Middle frontal gyrus (tissue), 1 donor: ENCODE results near the gene MFSD12.

Experiments used
- DNase-seq: peaks from one replicate; pipeline ENCODE4 v3.0.0-alpha.2; 2015; ENCODE audit warnings: low spot score; ENCODE audit errors: extremely low spot score

Gene MFSD12

GRCh38 chr19:3557461-3558248 lies at the start of gene MFSD12:
Gene MFSD12, minus strand, starts transcription at chr19:3557586. Its CDS starts 183 bp downstream, at chr19:3557403.
- DNase-seq, result peak; percentile 91

GRCh38 chr19:3606690-3607289 lies 49.4 kb upstream of the MFSD12 start, which contains the start of gene TBXA2R:
Gene TBXA2R, minus strand, starts transcription at chr19:3606875. Its CDS starts 6,241 bp downstream, at chr19:3600634.
- DNase-seq, result no peak

- no peak for DNase-seq
Observed at GRCh38 chr19:3606174-3606689, 48.8 kb upstream of the MFSD12 start.

GRCh38 chr19:3605770-3606169 lies 48.4 kb upstream of the MFSD12 start:
- DNase-seq, result no peak

- DNase-seq, result no peak
Observed at GRCh38 chr19:3605361-3605760, 48.0 kb upstream of the MFSD12 start.

GRCh38 chr19:3604987-3605343 lies 47.6 kb upstream of the MFSD12 start:
- no peak for DNase-seq

GRCh38 chr19:3604227-3604986 lies 47.0 kb upstream of the MFSD12 start:
- DNase-seq, result no peak

- DNase-seq, result no peak
Observed at GRCh38 chr19:3603121-3603811, 45.9 kb upstream of the MFSD12 start.

- no peak for DNase-seq
Observed at GRCh38 chr19:3601021-3601420, 43.6 kb upstream of the MFSD12 start.

- DNase-seq, result no peak
Observed at GRCh38 chr19:3599776-3600187, 42.4 kb upstream of the MFSD12 start.

GRCh38 chr19:3595521-3596061 lies 38.2 kb upstream of the MFSD12 start:
- no peak for DNase-seq

- DNase-seq, result no peak
Observed at GRCh38 chr19:3593156-3593555, 35.8 kb upstream of the MFSD12 start.

GRCh38 chr19:3591876-3592613 lies 34.7 kb upstream of the MFSD12 start:
- DNase-seq, result no peak

- no peak for DNase-seq
Observed at GRCh38 chr19:3590991-3591659, 33.7 kb upstream of the MFSD12 start.

- DNase-seq, result no peak
Observed at GRCh38 chr19:3589949-3590348, 32.6 kb upstream of the MFSD12 start.

- DNase-seq, result no peak
Observed at GRCh38 chr19:3589439-3589838, 32.1 kb upstream of the MFSD12 start.

- DNase-seq, result no peak
Observed at GRCh38 chr19:3586707-3587346, 29.4 kb upstream of the MFSD12 start.

GRCh38 chr19:3586127-3586626 lies 28.8 kb upstream of the MFSD12 start:
- DNase-seq, result no peak
